ENCODE data around the gene DOK4. TPM values are rescaled to one million over a fixed set of nuclear protein-coding genes. Genes with fewer than 3 reads are reported as not detected.

The DOK4 gene
- total RNA-seq, 1 experiment from 2014 or later = 13.1 TPM

GRCh38 chr16:57519796-57520360 is 33.6 kb upstream of the DOK4 start:
- no peak overlapping the region for H3T11ph ChIP-seq (ENCODE audit: low read length)
- WGBS (ENCODE audit: extremely low coverage, insufficient read length, low lambda C conversion rate) = no CpG with 5 or more reads among the region's 10 CpGs
- no peak overlapping the region for H3K23ac ChIP-seq (ENCODE audit: insufficient read length, low read depth, low read length)
- H4K8ac ChIP-seq (replicated peaks; ENCODE audit: insufficient read length, low read depth, low read length) = no peak overlapping the region
- H4K20me1 ChIP-seq (ENCODE audit: control insufficient read depth, insufficient read depth, insufficient read length) = no peaks in the 10 kb centered on the region
- no peak overlapping the region for H3K18ac ChIP-seq (ENCODE audit: insufficient read length, low read depth, low read length)
- peaks cover 0 to 2% of the 10 kb centered on the region in 2 experiments; a peak in 1 of 5 replicates for H3K9me3 Mint-ChIP-seq
- H3K27me3 ChIP-seq (ENCODE audit: insufficient read depth, low read length) = no peaks in the 10 kb centered on the region
- no peak overlapping the region for H2BK20ac ChIP-seq (ENCODE audit: low read depth, low read length, poor library complexity, severe bottlenecking)
- no peak overlapping the region for H3K9ac ChIP-seq (ENCODE audit: extremely low read depth, insufficient read length, low read length)
- H3K56ac ChIP-seq (ENCODE audit: insufficient read length, low read depth, low read length) = no peak overlapping the region
- no peak overlapping the region for H2BK120ac ChIP-seq (ENCODE audit: low read depth, low read length, poor library complexity, severe bottlenecking)
- no peaks in the 10 kb centered on the region for H3K79me1 ChIP-seq (ENCODE audit: insufficient read depth, low read depth, low read length, poor library complexity, severe bottlenecking)
- H2AK5ac ChIP-seq (ENCODE audit: insufficient read length, low read length) = no peak overlapping the region
- no peak overlapping the region for H3K14ac ChIP-seq (ENCODE audit: insufficient read depth, low read length)
- no peaks in the 10 kb centered on the region for H3K4me1 ChIP-seq (ENCODE audit: insufficient read depth, low read length)
- H2BK5ac ChIP-seq (ENCODE audit: insufficient read length, low read length) = no peak overlapping the region
- no peak overlapping the region for H4K91ac ChIP-seq (ENCODE audit: insufficient read length, low read depth, low read length)
- DNase-seq = peak; percentile 82
- no peak overlapping the region for H2BK12ac ChIP-seq (ENCODE audit: insufficient read length, low read depth, low read length)
- H3K27ac ChIP-seq (ENCODE audit: insufficient read length, low read depth, low read length) = no peak overlapping the region
- H3K27ac Mint-ChIP-seq = peak overlapping the region in 1 of 3 experiments; percentile 76; a peak in 1 of 7 replicates
- H2BK15ac ChIP-seq (ENCODE audit: low read depth, low read length) = no peak overlapping the region
- no peak overlapping the region; a peak in 1 of 5 replicates for H3K4me3 Mint-ChIP-seq
- peaks cover 0 to 7% (median 2%) of the 10 kb centered on the region in 3 experiments; a peak in 3 of 7 replicates for H3K36me3 Mint-ChIP-seq (ENCODE audit: insufficient read depth in 1 of 3, low read depth in 3 of 3)
- H3K27me3 Mint-ChIP-seq (ENCODE audit: low read depth) = peaks cover 19% of the 10 kb centered on the region
- TF ChIP-seq, protein P1, sequence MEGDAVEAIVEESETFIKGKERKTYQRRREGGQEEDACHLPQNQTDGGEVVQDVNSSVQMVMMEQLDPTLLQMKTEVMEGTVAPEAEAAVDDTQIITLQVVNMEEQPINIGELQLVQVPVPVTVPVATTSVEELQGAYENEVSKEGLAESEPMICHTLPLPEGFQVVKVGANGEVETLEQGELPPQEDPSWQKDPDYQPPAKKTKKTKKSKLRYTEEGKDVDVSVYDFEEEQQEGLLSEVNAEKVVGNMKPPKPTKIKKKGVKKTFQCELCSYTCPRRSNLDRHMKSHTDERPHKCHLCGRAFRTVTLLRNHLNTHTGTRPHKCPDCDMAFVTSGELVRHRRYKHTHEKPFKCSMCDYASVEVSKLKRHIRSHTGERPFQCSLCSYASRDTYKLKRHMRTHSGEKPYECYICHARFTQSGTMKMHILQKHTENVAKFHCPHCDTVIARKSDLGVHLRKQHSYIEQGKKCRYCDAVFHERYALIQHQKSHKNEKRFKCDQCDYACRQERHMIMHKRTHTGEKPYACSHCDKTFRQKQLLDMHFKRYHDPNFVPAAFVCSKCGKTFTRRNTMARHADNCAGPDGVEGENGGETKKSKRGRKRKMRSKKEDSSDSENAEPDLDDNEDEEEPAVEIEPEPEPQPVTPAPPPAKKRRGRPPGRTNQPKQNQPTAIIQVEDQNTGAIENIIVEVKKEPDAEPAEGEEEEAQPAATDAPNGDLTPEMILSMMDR (conservative IDR thresholded peaks at IDR 0.05) = peak; percentile 99
- no peak overlapping the region for H3K4me2 ChIP-seq (ENCODE audit: insufficient read depth, insufficient read length, low read length)
- no peaks in the 10 kb centered on the region for H3K79me2 ChIP-seq (ENCODE audit: insufficient read depth, low read length)
- no peak overlapping the region for H3K4ac ChIP-seq (ENCODE audit: low read depth, low read length)
- no peak overlapping the region for H4K5ac ChIP-seq (ENCODE audit: insufficient read length, low read depth, low read length)
- H3K9me3 ChIP-seq (ENCODE audit: control insufficient read depth, low read depth, low read length) = no peaks in the 10 kb centered on the region
- H2AFZ ChIP-seq (ENCODE audit: low read length) = no peak overlapping the region
- no peaks in the 10 kb centered on the region for H3K4me1 Mint-ChIP-seq
- no peaks in the 10 kb centered on the region for H3K23me2 ChIP-seq (ENCODE audit: insufficient read length, low read depth, low read length, poor library complexity, severe bottlenecking)

Data from H9 (cell line).